ENCODE results near the gene ZNF70. TPM values are rescaled to one million over a fixed set of nuclear protein-coding genes. Genes with fewer than 3 reads are reported as not detected.
A peak's percentile ranks its signal among the peaks of the same experiment; 100 is the strongest.

ZNF70 gene
- total and polyA plus RNA-seq, 2 of the 13 experiments (the other 11 are each of a cell fraction or from before 2014, with no cell fraction given) = 0.62 to 3.6 TPM

DNA sequence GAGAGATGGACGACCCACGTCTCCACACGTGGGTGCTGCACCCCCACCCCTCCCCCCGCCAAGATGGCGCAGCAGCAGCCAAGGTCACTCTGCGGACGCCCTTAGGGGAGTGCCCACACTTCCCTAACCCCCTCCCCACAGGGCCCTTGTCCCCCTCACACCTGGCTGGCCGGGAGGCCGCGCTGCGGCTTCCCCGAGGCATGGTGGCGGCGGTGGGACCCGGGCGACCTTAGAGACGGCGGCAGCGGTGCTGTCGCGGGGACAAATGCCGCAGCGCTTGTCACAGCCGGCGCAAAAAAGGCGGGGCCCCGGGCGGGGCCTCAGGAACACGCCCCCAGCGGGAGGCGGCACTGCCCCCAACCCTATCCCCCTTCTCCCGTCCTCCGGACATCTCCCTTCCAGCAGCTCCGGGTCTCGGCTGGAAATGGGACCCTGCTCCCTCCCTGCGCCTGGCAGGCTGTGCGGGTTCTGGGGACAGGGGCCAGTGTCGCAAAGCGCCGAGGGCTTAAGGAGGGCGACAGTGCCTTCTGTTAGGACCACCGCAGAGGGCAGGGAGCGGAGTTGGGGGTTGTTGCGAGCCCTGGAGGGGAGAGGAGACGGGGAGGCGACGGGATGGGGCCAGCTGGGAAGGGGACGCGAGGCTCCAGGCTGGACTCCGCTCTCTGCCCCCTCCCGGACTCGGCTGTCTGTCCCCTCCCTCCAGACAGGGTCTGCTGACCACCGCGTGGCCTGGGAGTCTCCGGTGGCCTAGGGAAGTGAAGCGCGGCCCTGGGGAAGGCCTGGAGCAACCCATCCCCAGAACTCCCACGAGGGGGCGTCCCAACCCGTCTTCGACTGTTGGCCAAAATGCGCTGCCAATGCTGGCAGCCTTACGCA is 17.0 kb upstream of the ZNF70 start, which contains the start of gene CHCHD10 (continued):
- TF ChIP-seq, protein P1, sequence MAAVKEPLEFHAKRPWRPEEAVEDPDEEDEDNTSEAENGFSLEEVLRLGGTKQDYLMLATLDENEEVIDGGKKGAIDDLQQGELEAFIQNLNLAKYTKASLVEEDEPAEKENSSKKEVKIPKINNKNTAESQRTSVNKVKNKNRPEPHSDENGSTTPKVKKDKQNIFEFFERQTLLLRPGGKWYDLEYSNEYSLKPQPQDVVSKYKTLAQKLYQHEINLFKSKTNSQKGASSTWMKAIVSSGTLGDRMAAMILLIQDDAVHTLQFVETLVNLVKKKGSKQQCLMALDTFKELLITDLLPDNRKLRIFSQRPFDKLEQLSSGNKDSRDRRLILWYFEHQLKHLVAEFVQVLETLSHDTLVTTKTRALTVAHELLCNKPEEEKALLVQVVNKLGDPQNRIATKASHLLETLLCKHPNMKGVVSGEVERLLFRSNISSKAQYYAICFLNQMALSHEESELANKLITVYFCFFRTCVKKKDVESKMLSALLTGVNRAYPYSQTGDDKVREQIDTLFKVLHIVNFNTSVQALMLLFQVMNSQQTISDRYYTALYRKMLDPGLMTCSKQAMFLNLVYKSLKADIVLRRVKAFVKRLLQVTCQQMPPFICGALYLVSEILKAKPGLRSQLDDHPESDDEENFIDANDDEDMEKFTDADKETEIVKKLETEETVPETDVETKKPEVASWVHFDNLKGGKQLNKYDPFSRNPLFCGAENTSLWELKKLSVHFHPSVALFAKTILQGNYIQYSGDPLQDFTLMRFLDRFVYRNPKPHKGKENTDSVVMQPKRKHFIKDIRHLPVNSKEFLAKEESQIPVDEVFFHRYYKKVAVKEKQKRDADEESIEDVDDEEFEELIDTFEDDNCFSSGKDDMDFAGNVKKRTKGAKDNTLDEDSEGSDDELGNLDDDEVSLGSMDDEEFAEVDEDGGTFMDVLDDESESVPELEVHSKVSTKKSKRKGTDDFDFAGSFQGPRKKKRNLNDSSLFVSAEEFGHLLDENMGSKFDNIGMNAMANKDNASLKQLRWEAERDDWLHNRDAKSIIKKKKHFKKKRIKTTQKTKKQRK (IDR thresholded peaks at IDR 0.05; ENCODE audit: low read length) = no peak
- TF ChIP-seq ZSCAN25 (CRISPR knock-in tag; IDR thresholded peaks at IDR 0.05) = no peak; the same call in none of the 2 replicates
- TF ChIP-seq, protein P2, sequence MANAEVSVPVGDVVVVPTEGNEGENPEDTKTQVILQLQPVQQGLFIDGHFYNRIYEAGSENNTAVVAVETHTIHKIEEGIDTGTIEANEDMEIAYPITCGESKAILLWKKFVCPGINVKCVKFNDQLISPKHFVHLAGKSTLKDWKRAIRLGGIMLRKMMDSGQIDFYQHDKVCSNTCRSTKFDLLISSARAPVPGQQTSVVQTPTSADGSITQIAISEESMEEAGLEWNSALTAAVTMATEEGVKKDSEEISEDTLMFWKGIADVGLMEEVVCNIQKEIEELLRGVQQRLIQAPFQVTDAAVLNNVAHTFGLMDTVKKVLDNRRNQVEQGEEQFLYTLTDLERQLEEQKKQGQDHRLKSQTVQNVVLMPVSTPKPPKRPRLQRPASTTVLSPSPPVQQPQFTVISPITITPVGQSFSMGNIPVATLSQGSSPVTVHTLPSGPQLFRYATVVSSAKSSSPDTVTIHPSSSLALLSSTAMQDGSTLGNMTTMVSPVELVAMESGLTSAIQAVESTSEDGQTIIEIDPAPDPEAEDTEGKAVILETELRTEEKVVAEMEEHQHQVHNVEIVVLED (CRISPR knock-in tag; IDR thresholded peaks at IDR 0.05; ENCODE audit: borderline replicate concordance) = no peak; the same call in 1 of the 2 replicates
- no peak for TF ChIP-seq ZNF180 (CRISPR knock-in tag; IDR thresholded peaks at IDR 0.05; ENCODE audit: borderline replicate concordance, low read depth)
- TF ChIP-seq, protein P3, sequence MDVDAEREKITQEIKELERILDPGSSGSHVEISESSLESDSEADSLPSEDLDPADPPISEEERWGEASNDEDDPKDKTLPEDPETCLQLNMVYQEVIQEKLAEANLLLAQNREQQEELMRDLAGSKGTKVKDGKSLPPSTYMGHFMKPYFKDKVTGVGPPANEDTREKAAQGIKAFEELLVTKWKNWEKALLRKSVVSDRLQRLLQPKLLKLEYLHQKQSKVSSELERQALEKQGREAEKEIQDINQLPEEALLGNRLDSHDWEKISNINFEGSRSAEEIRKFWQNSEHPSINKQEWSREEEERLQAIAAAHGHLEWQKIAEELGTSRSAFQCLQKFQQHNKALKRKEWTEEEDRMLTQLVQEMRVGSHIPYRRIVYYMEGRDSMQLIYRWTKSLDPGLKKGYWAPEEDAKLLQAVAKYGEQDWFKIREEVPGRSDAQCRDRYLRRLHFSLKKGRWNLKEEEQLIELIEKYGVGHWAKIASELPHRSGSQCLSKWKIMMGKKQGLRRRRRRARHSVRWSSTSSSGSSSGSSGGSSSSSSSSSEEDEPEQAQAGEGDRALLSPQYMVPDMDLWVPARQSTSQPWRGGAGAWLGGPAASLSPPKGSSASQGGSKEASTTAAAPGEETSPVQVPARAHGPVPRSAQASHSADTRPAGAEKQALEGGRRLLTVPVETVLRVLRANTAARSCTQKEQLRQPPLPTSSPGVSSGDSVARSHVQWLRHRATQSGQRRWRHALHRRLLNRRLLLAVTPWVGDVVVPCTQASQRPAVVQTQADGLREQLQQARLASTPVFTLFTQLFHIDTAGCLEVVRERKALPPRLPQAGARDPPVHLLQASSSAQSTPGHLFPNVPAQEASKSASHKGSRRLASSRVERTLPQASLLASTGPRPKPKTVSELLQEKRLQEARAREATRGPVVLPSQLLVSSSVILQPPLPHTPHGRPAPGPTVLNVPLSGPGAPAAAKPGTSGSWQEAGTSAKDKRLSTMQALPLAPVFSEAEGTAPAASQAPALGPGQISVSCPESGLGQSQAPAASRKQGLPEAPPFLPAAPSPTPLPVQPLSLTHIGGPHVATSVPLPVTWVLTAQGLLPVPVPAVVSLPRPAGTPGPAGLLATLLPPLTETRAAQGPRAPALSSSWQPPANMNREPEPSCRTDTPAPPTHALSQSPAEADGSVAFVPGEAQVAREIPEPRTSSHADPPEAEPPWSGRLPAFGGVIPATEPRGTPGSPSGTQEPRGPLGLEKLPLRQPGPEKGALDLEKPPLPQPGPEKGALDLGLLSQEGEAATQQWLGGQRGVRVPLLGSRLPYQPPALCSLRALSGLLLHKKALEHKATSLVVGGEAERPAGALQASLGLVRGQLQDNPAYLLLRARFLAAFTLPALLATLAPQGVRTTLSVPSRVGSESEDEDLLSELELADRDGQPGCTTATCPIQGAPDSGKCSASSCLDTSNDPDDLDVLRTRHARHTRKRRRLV (CRISPR knock-in tag; IDR thresholded peaks at IDR 0.05) = 0 out of 2 replicates have a peak, but pooled peaks have one; percentile 37
- TF ChIP-seq, protein P4, sequence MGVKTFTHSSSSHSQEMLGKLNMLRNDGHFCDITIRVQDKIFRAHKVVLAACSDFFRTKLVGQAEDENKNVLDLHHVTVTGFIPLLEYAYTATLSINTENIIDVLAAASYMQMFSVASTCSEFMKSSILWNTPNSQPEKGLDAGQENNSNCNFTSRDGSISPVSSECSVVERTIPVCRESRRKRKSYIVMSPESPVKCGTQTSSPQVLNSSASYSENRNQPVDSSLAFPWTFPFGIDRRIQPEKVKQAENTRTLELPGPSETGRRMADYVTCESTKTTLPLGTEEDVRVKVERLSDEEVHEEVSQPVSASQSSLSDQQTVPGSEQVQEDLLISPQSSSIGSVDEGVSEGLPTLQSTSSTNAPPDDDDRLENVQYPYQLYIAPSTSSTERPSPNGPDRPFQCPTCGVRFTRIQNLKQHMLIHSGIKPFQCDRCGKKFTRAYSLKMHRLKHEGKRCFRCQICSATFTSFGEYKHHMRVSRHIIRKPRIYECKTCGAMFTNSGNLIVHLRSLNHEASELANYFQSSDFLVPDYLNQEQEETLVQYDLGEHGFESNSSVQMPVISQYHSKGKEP (CRISPR knock-in tag; IDR thresholded peaks at IDR 0.05) = no peak
- no peak for TF ChIP-seq ZNF577 (CRISPR knock-in tag; IDR thresholded peaks at IDR 0.05; ENCODE audit: borderline replicate concordance, low read depth)
- TF ChIP-seq RCOR2 (CRISPR knock-in tag; IDR thresholded peaks at IDR 0.05) = 0 out of 2 replicates have a peak, but pooled peaks have one; percentile 11
- TF ChIP-seq, protein P5, sequence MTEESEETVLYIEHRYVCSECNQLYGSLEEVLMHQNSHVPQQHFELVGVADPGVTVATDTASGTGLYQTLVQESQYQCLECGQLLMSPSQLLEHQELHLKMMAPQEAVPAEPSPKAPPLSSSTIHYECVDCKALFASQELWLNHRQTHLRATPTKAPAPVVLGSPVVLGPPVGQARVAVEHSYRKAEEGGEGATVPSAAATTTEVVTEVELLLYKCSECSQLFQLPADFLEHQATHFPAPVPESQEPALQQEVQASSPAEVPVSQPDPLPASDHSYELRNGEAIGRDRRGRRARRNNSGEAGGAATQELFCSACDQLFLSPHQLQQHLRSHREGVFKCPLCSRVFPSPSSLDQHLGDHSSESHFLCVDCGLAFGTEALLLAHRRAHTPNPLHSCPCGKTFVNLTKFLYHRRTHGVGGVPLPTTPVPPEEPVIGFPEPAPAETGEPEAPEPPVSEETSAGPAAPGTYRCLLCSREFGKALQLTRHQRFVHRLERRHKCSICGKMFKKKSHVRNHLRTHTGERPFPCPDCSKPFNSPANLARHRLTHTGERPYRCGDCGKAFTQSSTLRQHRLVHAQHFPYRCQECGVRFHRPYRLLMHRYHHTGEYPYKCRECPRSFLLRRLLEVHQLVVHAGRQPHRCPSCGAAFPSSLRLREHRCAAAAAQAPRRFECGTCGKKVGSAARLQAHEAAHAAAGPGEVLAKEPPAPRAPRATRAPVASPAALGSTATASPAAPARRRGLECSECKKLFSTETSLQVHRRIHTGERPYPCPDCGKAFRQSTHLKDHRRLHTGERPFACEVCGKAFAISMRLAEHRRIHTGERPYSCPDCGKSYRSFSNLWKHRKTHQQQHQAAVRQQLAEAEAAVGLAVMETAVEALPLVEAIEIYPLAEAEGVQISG (CRISPR knock-in tag; IDR thresholded peaks at IDR 0.05) = no peak
- no peak; the same call in 1 of the 2 replicates for TF ChIP-seq ZNF367 (CRISPR knock-in tag; IDR thresholded peaks at IDR 0.05; ENCODE audit: borderline replicate concordance)
- peak; percentile 90 for TF ChIP-seq ZNF761 (CRISPR knock-in tag; conservative IDR thresholded peaks at IDR 0.05)
- no peak for TF ChIP-seq GPN1 (CRISPR knock-in tag; IDR thresholded peaks at IDR 0.05; ENCODE audit: borderline replicate concordance)
